ENCODE data around the gene ALPK3.
"Not testable (repeated sequence)": the region's sequence is repeated elsewhere in the genome, so short reads cannot be mapped to it uniquely, and the experiment has no call there.

ALPK3 gene

GRCh38 chr15:84876269-84876668 is 59.1 kb downstream of the ALPK3 start:
- DNase-seq = no peak

GRCh38 chr15:84877701-84878100 is 60.5 kb downstream of the ALPK3 start:
- DNase-seq = not testable (repeated sequence)

GRCh38 chr15:84878504-84878903 is 61.3 kb downstream of the ALPK3 start:
- DNase-seq = peak; percentile 7

- DNase-seq = no peak
Observed at GRCh38 chr15:84879088-84879780, 62.1 kb downstream of the ALPK3 start.

- no peak for DNase-seq
Observed at GRCh38 chr15:84880007-84880406, 62.9 kb downstream of the ALPK3 start.

GRCh38 chr15:84880822-84881519 is 63.8 kb downstream of the ALPK3 start:
- no peak for DNase-seq

- DNase-seq = no peak
Observed at GRCh38 chr15:84881520-84881830, 64.3 kb downstream of the ALPK3 start.

- no peak for DNase-seq
Observed at GRCh38 chr15:84883466-84883865, 66.3 kb downstream of the ALPK3 start.

GRCh38 chr15:84883916-84884781 is 67.0 kb downstream of the ALPK3 start, which contains the start of gene SLC28A1:
SLC28A1 (plus strand) TSS chr15:84884662; CDS start chr15:84887761, 3,099 bp downstream.
- DNase-seq = no peak

GRCh38 chr15:84885801-84886200 is 68.6 kb downstream of the ALPK3 start:
- DNase-seq = no peak

- no peak for DNase-seq
Observed at GRCh38 chr15:84886211-84886983, 69.2 kb downstream of the ALPK3 start.

- DNase-seq = no peak
Observed at GRCh38 chr15:84886984-84887299, 69.8 kb downstream of the ALPK3 start.

- no peak for DNase-seq
Observed at GRCh38 chr15:84887938-84888337, 70.8 kb downstream of the ALPK3 start.

- DNase-seq = no peak
Observed at GRCh38 chr15:84888639-84889038, 71.5 kb downstream of the ALPK3 start.

- no peak for DNase-seq
Observed at GRCh38 chr15:84889313-84889990, 72.3 kb downstream of the ALPK3 start.

GRCh38 chr15:84889991-84890669 is 73.0 kb downstream of the ALPK3 start:
- no peak for DNase-seq

- no peak for DNase-seq
Observed at GRCh38 chr15:84890670-84891162, 73.6 kb downstream of the ALPK3 start.

GRCh38 chr15:84891339-84891738 is 74.2 kb downstream of the ALPK3 start:
- DNase-seq = no peak

GRCh38 chr15:84892786-84893307 is 75.7 kb downstream of the ALPK3 start:
- no peak for DNase-seq

- no peak for DNase-seq
Observed at GRCh38 chr15:84893607-84894006, 76.5 kb downstream of the ALPK3 start.

GRCh38 chr15:84894736-84895425 is 77.7 kb downstream of the ALPK3 start:
- no peak for DNase-seq
